Cerebellar nuclear complex (tissue), 1 donor: ENCODE results near the gene MED13L.

Experiments used
- DNase-seq, 2 experiments: peaks; one replicate each; lab custom pipeline; 2025; lab: John Stamatoyannopoulos, UW

Gene MED13L

GRCh38 chr12:115972241-115972640 is 305.3 kb downstream of the MED13L start:
- no peak for DNase-seq

DNA sequence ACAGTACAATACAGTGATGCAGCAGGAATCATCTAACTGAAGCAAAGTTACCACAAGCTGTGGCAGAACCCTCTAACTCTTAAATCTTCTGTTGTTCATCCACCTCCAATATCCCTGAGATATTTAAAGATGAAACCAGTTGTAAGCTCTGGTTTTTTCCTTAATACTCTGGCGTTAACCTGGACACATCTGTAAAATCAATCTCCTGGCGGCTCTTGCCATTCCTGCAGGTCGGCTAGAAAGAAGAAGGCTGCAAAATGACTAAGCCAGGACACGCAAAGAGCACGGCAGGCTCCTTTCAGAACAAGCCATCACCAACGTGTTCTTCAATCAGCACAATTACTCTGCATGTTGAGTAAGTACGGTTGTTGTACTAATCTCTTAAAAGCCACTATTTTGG is 309.3 kb downstream of the MED13L start:
- no peak for DNase-seq

DNA sequence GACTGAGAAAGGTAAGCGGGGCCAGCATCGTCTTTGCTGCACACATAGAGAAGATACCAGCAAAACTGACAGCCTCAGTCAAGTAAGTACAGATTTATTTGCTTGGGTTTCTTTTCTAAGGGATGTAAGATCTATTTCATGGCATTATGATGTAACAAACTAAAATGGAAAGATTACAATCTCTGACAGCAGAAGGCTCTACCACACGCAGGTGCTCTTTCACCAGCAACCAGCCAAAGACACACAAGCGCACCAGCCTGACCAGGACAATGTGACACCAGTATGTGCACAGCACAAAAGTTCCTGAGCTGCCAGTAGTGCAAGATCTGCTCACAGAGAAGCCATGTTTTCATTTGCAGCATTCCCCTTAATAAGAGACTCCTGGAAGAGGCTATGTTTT is 311.1 kb downstream of the MED13L start:
- no peak for DNase-seq

DNA sequence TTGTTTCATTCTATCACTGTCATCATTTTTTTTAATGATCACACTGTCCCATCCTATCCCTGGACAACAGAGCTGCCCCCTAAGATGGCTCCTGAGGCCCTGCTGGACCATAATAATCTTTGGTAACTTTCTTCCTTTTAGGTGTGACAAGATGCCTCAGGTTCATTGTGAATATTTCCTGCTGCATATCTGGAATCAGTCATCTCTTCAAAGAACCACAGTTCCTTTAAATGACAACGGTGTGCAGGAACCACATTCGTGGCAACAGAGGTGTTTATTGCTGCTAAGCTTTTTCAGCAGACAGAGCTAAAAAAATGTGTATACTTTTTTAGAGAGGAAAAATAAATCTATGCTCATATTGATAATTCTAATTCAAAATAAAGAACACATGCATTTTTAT is 312.9 kb downstream of the MED13L start:
- no peak for DNase-seq

GRCh38 chr12:115964214-115964613 is 313.3 kb downstream of the MED13L start:
- no peak for DNase-seq

DNA sequence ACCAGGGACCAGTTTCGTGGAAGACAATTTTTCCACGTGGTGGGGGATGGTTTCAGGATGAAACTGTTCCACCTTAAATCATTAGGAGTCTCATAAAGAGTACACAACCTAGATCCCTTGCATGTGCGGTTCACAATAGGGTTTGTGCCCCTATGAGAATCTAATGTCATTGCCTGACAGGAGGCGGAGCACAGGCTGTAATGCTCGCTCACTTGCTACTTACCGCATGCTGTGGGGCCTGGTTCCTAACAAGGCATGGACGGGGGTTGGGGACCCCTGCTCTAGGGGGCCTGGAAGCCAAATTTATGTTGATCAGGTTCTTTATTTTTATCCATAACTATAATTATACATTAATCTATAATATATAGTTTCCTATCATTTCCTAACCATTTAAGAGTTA is 315.3 kb downstream of the MED13L start:
- DNase-seq, result no peak

DNA sequence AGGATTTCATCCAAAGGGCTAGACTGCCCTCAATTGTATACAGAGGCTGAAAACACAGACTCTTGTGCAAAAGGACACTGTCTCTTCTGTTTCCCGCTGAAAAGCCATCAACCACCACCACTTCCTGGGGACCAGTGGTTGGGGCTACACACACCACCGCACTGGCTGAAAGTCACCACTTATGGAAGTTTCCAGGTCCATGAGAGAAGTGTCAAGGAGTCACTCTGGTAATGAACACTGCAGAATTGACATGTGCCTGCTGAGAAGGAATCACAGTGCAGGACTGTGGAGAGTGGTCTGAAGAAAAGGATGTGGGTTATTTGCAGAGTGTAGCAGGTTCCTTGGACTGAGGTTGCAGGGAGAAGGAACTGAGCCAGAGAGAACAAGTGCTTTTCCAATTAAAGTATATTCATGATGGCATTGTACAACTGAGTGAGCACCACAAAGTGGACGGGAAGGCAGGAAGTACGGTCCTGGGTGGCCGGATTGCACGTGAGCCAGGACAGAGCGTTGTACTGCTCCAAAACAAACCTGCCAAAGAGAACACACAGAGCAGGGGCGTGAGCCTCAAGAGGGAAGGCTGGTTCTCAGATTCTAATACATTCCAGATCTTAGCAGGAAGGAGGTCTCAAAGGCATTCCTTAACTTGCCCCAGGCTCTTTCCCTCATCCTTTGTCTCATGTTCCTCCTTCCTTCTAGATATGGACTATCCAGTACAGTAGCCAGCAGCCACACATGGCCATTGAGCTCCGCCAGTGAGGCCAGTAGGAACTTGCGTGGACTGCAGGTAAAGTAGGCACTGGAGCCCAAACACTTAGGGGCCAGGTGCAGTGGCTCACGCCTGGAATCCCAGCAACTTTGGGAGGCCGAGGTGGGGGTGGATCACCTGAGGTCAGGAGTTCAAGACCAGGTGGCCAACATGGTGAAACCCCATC is 316.4 kb downstream of the MED13L start:
- no peak for DNase-seq

DNA sequence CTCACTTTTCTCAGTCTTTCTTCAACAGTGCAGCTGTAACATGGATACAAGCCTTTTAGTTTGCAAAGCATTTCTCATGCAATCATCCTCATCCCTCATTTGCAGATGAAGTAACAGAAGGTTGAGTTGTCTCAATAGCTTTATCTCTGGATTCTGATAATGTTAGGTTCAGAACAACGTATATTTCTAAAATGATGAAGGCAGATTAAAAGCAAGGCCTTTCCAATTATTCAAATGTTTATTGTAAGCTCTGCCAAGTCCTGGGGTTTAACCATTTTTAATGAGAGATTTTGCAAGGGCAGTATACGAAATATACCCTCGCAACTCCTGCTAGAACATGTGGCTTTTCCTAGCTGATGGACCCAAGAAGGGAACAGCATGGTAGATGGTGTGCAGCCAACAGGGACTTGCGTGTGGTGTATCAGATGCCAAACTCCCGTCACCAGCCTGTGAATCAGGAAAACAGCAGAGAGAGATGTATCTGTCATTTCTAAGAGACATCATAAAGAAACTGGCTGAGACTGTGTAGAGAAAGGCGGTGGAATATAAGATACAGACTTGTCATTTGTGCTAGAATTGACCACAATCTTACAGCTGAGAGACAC is 319.7 kb downstream of the MED13L start:
- DNase-seq, result no peak

DNA sequence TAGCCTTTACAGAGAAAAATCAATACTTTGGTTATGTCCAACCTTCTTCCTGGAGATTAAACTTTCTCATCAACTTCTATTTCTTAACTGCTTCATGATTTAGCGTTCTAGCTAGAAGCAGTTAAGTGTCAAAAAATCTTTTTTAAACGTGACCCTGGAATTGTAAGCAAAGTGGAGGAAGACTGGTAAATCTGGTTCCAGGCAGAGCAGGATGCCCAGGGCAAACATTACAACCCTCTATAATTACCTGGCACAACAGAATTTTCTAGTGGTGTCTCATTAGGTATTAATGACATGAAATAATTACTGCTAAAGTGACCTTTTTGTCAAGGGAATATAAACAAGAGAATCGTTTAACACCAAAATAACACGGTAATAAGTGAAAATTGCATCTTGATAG is 320.8 kb downstream of the MED13L start:
- DNase-seq, result no peak

DNA sequence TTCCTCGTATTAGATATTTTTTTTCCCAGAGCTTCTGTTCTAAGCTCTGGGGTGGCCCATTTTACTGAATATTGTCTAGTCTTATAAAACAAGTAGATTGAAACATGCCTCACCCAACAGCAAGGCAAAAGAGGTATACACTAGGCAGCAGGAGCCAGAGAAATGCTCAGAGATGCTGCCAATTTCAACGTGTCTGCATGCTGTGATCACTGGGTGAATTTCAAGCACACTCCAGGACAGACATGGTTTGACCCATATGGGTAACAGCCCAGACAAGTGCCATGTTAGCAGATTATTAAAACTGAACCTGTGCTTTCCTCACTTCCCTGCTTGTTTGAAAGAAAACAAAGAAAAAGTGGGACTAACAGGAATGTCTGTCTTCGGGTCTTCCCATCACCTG is 321.3 kb downstream of the MED13L start:
- peak in 1 of 2 experiments; percentile 58 for DNase-seq

DNA sequence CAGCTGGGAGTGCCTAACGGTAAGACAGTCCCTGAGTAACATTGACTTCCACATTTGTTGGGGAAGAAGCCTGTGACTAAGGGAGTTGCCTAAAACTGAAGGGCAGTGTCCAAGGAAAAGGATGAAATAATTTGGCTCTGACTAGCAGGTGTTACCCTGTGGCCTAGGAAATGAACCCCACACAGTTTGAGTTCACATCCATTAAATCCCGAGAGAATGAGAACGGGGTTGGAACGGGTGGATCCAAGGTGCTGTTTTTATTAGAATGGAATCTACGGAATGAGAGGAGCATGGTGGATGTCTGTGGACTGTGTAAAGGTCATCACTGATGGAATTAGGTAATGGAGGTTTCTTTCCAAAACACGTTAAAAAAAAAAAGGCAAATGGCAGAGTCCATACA is 324.0 kb downstream of the MED13L start:
- DNase-seq, result no peak

GRCh38 chr12:115953031-115953430 is 324.5 kb downstream of the MED13L start:
- DNase-seq, result no peak

- DNase-seq, result no peak
Measured at GRCh38 chr12:115950959-115951358, 326.5 kb downstream of the MED13L start.

GRCh38 chr12:115949675-115950074 is 327.8 kb downstream of the MED13L start:
- no peak for DNase-seq

DNA sequence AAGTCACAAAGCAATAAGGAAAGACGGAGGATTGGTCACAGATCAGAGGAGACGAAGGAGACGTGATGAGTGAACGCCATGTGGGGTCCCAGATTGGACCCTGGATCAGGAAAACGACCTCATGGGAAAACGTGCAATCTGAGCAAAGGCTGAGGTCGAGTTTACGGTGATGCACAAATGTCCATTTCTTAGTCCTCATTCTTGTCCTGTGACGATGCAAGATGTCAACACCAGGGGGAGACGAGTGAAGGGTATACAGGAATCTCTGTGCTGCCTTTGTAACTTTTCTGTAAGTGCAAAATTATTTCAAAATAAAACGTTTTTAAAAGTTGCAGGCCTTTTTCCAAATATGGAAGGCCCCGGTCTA is 329.8 kb downstream of the MED13L start:
- no peak for DNase-seq

DNA sequence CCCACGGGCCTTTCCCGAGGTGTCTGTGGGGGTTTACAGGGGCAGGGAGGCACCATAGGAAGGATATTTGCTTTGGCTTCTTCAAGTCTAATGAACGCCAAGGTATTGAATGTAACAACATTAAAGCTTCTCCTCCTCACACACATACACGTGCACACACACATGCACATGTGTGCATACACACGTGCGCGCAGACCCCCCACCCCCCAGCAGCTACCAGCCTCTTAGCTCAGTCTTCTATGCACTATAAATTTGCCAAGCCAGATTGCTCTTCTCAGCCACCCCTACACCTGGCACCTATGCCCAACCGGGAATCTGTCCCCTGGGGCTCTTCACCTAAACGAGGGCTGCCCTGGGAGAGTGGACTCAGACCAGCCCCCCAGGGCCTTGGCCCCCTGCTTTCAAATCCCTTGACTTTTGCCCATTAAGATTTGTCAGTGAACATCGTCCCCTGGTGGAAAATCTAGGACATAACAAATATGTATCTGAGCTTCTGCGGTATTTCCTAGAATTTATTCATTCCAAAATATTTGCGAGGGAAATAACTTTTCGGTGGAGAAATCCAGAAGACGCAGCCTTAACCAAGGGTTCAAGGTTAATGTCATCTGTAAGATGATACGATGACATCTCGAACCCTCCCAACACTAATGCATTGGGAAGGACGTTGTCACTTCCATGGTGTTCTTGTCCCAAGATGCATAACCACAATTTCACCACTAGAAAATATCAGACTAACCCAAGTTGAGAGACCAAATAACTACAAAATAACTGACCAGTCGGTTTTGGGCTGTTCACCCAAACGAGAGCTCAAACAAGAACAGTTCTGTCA is 330.4 kb downstream of the MED13L start:
- no peak for DNase-seq

- no peak for DNase-seq
Measured at GRCh38 chr12:115946092-115946491, 331.4 kb downstream of the MED13L start.

DNA sequence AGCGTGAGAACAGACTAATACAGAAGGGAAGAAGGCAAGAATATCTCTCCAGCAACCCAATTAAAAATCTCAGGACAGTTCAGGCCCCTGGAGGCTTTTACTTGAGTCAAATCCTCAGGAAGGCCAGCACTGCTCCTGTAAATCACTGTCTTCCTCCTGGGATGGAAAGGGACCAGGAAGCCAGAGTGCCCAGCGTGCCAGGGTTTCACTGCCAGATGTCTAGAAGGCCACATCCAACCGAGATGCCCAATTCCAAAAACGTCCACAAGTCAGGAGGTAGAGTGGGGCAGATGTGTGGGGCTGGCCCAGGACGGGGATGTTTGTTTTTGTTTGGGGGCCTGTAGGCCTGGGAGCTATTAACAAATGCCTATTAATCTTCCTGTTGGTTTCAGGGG is 332.0 kb downstream of the MED13L start:
- no peak for DNase-seq

DNA sequence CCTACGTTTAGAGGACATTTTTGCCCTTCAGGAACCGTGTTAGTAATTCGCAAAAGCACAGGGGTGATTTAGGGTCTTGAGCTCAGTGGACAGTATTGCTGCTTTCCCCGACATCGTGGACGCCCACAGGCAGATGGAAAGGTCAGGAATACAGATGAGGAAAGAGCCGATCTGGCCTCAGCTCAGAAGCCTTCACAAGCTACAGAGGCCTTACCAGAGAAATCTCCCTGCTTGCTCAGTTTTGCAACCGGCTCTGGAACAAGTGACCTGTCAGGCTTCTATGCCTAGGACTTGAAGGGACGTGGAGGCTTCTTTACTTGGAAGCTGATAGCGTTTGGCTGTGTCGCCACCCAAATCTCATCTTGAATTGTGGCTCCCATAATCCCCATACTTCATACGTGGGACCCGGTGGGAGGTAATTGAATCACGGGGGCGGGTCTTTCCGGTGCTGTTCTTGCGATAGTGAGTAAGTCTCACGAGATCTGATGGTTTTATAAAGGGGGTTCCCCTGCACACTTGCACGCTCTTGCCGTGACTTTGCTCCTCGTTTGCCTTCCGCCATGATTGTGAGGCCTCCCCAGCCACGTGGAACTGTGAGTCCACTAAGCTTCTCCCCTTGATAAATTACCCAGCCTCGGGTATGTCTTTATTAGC is 332.5 kb downstream of the MED13L start:
- DNase-seq, result no peak

DNA sequence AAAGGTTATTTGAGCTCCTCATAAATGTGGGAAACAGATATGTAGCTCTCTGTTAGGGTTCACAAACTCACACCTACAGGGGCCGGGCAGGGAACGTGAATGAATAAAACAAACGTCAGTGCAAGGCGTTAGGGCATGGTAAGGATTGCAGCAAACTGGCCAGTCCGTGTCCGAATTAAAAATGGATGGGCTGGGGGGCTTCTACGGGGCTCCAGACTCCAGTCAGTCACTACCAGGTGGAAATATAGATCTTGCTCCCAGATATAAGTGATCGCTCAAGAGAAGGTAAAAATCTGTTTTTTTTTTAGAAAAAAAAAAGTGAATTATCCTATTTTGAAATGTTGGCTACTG is 333.1 kb downstream of the MED13L start:
- no peak for DNase-seq

DNA sequence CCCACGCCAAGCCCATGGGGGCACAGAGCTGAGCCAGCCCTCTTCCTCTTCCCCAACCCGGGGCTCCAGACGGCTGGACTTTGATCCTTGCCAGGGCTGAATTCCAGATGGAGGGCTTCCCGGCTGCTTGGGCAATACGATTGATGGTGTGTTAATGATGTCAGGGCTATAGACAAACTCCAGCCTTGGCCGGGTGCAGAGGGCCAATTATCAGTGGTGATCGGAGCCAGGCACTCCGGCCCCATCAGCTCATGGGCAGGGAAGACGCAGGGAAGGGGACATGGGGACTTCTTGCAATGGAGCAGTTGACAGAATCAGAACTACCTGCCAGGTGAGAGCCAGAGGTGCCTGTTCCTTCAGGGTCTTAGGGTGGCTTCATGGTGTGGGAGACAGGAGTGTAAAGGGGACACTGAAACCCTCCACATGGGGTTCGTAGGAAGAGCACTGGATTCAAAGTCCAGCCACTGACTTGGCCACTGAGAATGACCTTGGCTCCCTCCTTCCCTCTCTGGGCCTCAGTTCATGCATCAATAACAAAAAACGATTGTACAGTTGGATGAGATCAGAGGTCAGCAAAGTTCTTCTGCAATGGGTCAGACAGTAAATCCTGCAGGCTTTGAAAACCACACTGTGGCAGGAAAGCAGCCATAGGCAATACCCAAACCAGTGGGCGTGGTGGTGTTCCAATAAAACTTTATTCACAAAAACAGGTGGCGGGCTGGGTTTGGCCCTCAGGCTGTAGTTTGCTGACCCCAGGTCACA is 333.7 kb downstream of the MED13L start:
- no peak for DNase-seq

DNA sequence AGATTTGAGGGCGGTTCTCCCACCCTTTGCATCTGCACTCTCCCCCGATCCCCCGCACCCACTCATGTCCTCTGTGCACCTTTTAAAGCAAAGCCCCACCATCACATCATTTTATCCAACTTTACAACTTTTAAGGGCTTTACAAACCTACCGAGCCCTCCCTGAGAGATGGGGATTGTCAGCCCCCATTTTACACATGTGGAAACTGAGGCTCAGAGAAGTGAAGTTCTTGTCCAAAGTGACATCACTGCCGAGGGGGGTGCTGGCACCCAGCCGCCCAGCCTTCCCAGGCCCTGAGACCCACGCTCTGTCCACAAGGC is 334.2 kb downstream of the MED13L start:
- DNase-seq, result no peak
